IMR-90 (cell line): ENCODE measurements around the gene EIF3K. TPM values are rescaled to one million over a fixed set of nuclear protein-coding genes. Genes with fewer than 3 reads are reported as not detected.

Experiments used
- ATAC-seq: fragments of 200-7000 bp; cut with Tn5 transposase; 2 replicates; pipeline ENCODE4 v1.9.1; 2020; ENCODE audit warnings: low read depth, mild to moderate bottlenecking, moderate library complexity
- BruUV-seq: library from RNA; stranded (reverse); fragments of 400-500 nt; replicated peaks from 2 replicates; lab custom pipeline; 2021; lab: Mats Ljungman, UMichigan
- CTCF ChIA-PET: fragments of 300-600 bp; formaldehyde crosslinking; extraction: SDS; loops from one replicate; lab custom pipeline; 2021; ENCODE audit warnings: antibody characterized with exemption; lab: Yijun Ruan, JAX
- POLR2A ChIA-PET: fragments of 300-600 bp; sonication (Branson Sonifier 250); formaldehyde crosslinking; loops from one replicate; lab custom pipeline; 2022; ENCODE audit warnings: antibody characterized with exemption; ENCODE audit not compliant: unreplicated experiment; lab: Charles Lee
- DNase-seq: peaks from one replicate; pipeline ENCODE4 v3.0.0; 2013
- H2AFZ ChIP-seq: replicated peaks from 2 replicates; pipeline ENCODE3; 2013; ENCODE audit warnings: low read length, mild to moderate bottlenecking; ENCODE audit not compliant: poor library complexity
- H2AK5ac ChIP-seq: 2 replicates; pipeline ENCODE4 v1.6.1; 2013; ENCODE audit warnings: low read depth, low read length, inconsistent platforms
- H2AK9ac ChIP-seq: replicated peaks from 2 replicates; pipeline ENCODE3; 2013; ENCODE audit warnings: mild to moderate bottlenecking, low read depth, low read length, moderate library complexity; ENCODE audit not compliant: poor library complexity
- H2BK120ac ChIP-seq: 2 replicates; pipeline ENCODE4 v1.6.1; 2013; ENCODE audit warnings: low read depth, low read length, inconsistent platforms
- H2BK15ac ChIP-seq: 3 replicates; pipeline ENCODE4 v1.6.1; 2013; ENCODE audit warnings: low read depth, low read length, inconsistent platforms
- H2BK20ac ChIP-seq: 2 replicates; pipeline ENCODE4 v1.6.1; 2013; ENCODE audit warnings: low read depth, mild to moderate bottlenecking, inconsistent platforms, low read length, moderate library complexity
- H2BK5ac ChIP-seq: 2 replicates; pipeline ENCODE4 v1.6.1; 2013; ENCODE audit warnings: mild to moderate bottlenecking, low read depth, low read length, inconsistent platforms; ENCODE audit not compliant: poor library complexity, severe bottlenecking
- H3K14ac ChIP-seq: replicated peaks from 2 replicates; pipeline ENCODE4 v1.6.1; 2013; ENCODE audit warnings: low read depth, low read length, inconsistent platforms
- H3K18ac ChIP-seq: 2 replicates; pipeline ENCODE4 v1.6.1; 2013; ENCODE audit warnings: low read depth, low read length, control low read depth
- H3K23ac ChIP-seq: 2 replicates; pipeline ENCODE4 v1.6.1; 2013; ENCODE audit warnings: low read depth, low read length, inconsistent platforms
- H3K27ac ChIP-seq: 2 replicates; pipeline ENCODE4 v1.5.1; 2013; ENCODE audit warnings: mild to moderate bottlenecking, control low read depth, low read length; ENCODE audit not compliant: insufficient read depth
- H3K27me3 ChIP-seq: 2 replicates; pipeline ENCODE4 v1.6.1; 2013; ENCODE audit warnings: low read length; ENCODE audit not compliant: control insufficient read depth, insufficient read depth
- H3K36me3 ChIP-seq: 2 replicates; pipeline ENCODE4 v1.6.1; 2013; ENCODE audit warnings: low read length, mixed read lengths; ENCODE audit not compliant: control insufficient read depth, insufficient read depth
- H3K4ac ChIP-seq: 2 replicates; pipeline ENCODE4 v1.6.1; 2013; ENCODE audit warnings: low read depth, low read length, inconsistent platforms
- H3K4me1 ChIP-seq: 2 replicates; pipeline ENCODE4 v1.6.1; 2013; ENCODE audit warnings: low read length, mixed read lengths; ENCODE audit not compliant: control insufficient read depth, insufficient read depth
- H3K4me2 ChIP-seq: 2 replicates; pipeline ENCODE4 v1.6.1; 2013; ENCODE audit warnings: low read depth, mild to moderate bottlenecking, control low read depth, low read length, moderate library complexity
- H3K4me3 ChIP-seq: 2 replicates; pipeline ENCODE4 v1.5.1; 2013; ENCODE audit warnings: low read depth, mild to moderate bottlenecking, control low read depth, low read length, moderate library complexity; ENCODE audit not compliant: insufficient read depth
- H3K56ac ChIP-seq: 2 replicates; pipeline ENCODE4 v1.6.1; 2013; ENCODE audit warnings: low read length, inconsistent platforms; ENCODE audit not compliant: insufficient read depth; ENCODE audit errors: extremely low read depth
- H3K79me1 ChIP-seq, 2 experiments: 2 replicates each; pipeline ENCODE4 v1.6.1; 2013; ENCODE audit warnings: low read length in 2 of 2, inconsistent platforms in 1 of 2, low read depth in 1 of 2
- H3K9ac ChIP-seq: 2 replicates; pipeline ENCODE4 v1.6.1; 2013; ENCODE audit warnings: low read depth, low read length, control low read depth
- H3K9me1 ChIP-seq: 2 replicates; pipeline ENCODE4 v1.6.1; 2013; ENCODE audit warnings: low read length, inconsistent platforms; ENCODE audit not compliant: insufficient read depth
- H3K9me3 ChIP-seq: 2 replicates; pipeline ENCODE4 v1.6.1; 2013; ENCODE audit warnings: low read length; ENCODE audit not compliant: control insufficient read depth, insufficient read depth
- H4K20me1 ChIP-seq: 2 replicates; pipeline ENCODE4 v1.6.1; 2013; ENCODE audit warnings: low read length, inconsistent platforms; ENCODE audit not compliant: insufficient read depth
- H4K5ac ChIP-seq: 2 replicates; pipeline ENCODE4 v1.6.1; 2013; ENCODE audit warnings: mild to moderate bottlenecking, low read depth, low read length, control low read depth
- H4K8ac ChIP-seq, 2 experiments: 2 replicates each; pipeline ENCODE4 v1.6.1; 2013; ENCODE audit warnings: low read depth in 2 of 2, low read length in 2 of 2, control low read depth in 1 of 2, inconsistent platforms in 1 of 2
- H4K91ac ChIP-seq: 2 replicates; pipeline ENCODE4 v1.6.1; 2013; ENCODE audit warnings: low read depth, low read length, inconsistent platforms; ENCODE audit not compliant: insufficient read depth
- CEBPB ChIP-seq: IDR thresholded peaks from 2 replicates; pipeline ENCODE4 v1.6.1; 2012; ENCODE audit warnings: low read depth, low read length, improper control_type of control experiment
- CHD1 ChIP-seq: IDR thresholded peaks from 2 replicates; pipeline ENCODE4 v1.6.1; 2012; ENCODE audit warnings: low read depth, low read length, improper control_type of control experiment
- MAFK ChIP-seq: IDR thresholded peaks from 2 replicates; pipeline ENCODE4 v1.6.1; 2012; ENCODE audit warnings: low read depth, low read length, improper control_type of control experiment
- MAZ ChIP-seq: IDR thresholded peaks from 2 replicates; pipeline ENCODE4 v1.6.1; 2012; ENCODE audit warnings: low read depth, mild to moderate bottlenecking, low read length, improper control_type of control experiment, moderate library complexity, borderline replicate concordance
- MXI1 ChIP-seq: IDR thresholded peaks from 2 replicates; pipeline ENCODE4 v1.6.1; 2012; ENCODE audit warnings: low read depth, mild to moderate bottlenecking, low read length, moderate library complexity, borderline replicate concordance
- NFE2L2 ChIP-seq: fragments of 150-350 bp; IDR thresholded peaks from 2 replicates; pipeline ENCODE4 v1.6.1; 2016; ENCODE audit warnings: low read depth, mild to moderate bottlenecking, low read length
- RCOR1 ChIP-seq: IDR thresholded peaks from 2 replicates; pipeline ENCODE4 v1.6.1; 2012; ENCODE audit warnings: mild to moderate bottlenecking, low read length, improper control_type of control experiment; ENCODE audit not compliant: insufficient replicate concordance
- RFX5 ChIP-seq: IDR thresholded peaks from 2 replicates; pipeline ENCODE4 v1.8.0; 2012; ENCODE audit warnings: low read depth, mild to moderate bottlenecking, low read length, moderate library complexity
- WGBS, 2 experiments: methylation state at CpG; one replicate each; pipeline versions ENCODE4 v1.1.5 to v1.1.7; 2013; ENCODE audit warnings: missing lambda C conversion rate in 2 of 2; ENCODE audit not compliant: insufficient read length in 1 of 2; ENCODE audit errors: extremely low coverage in 2 of 2; 5-methylcytosine and 5-hydroxymethylcytosine counted together
- dilution Hi-C: fragments of 300-500 bp; cut with HindIII; formaldehyde crosslinking; loops from one replicate; pipeline ENCODE4 v1.14.3; 2018; ENCODE audit warnings: low sequenced_read_pairs; ENCODE audit not compliant: unreplicated experiment
- in situ Hi-C: fragments of 300-500 bp; cut with MboI; formaldehyde crosslinking; loops from 3 replicates; pipeline ENCODE4 v1.14.3; 2019; ENCODE audit warnings: low sequenced_read_pairs, inconsistent platforms, mixed read lengths
- intact Hi-C: fragments of 100-400 bp; cut with micrococcal nuclease; formaldehyde crosslinking; loops from 2 replicates; pipeline ENCODE4 v1.10.0; 2022
- polyA plus RNA-seq, 3 experiments: library from polyadenylated mRNA; depleted of rRNA; stranded (reverse); fragments of >200 nt; gene quantifications; 2 replicates each; pipeline ENCODE4 v1.2.3, GENCODE V29; 2012; ENCODE audit warnings: low replicate concordance in 1 of 3
- total RNA-seq: library from RNA; depleted of rRNA; stranded (reverse); fragments of >200 nt; gene quantifications from 2 replicates; pipeline ENCODE4 v1.2.3, GENCODE V29; 2012

EIF3K gene
- total and polyA plus RNA-seq, 2 of the 4 experiments (the other 2 are of a cell fraction) = 575 to 1,137 TPM

DNA sequence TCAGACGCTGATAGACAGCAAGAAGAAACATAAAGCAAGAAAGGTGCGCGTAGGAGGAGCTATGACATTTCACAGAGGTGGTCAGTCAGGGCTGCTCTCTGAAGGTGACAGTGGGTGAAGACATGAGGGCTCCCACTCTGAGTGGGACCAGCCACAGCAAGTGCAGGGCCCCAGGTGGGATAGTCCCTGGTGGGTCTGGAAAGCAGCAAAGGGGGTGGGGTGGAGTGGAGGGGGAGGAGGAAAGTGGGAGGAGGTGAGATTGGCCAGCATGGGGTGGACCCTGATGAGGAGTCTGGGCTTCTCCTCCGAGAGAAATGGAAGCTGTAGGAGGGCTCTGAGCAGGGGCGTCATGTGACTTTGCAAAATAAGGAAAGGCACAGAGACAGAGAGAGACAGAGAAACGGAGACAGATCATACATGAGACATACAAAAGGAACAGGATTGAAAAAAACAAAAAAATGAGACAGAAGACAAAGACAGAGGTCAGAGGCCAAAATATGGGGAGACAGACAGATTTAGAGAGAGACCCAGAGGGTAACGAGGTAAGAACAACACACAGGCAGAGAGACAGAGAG, 3.9 kb upstream of the EIF3K start:
- intact Hi-C loops (no loop called here), in situ Hi-C loops (no loop called here), dilution Hi-C loops (no loop called here)
- WGBS, 2 experiments = 43% methylated on average over 3 of the region's 7 CpGs; no CpG with 5 or more reads in 1 of the 2 experiments
- Histone ChIP-seq H3K4me2 (no peak overlapping the region), H2AK9ac (no peak overlapping the region), H3K36me3 (no peaks in the 10 kb centered on the region), H3K9ac (no peak overlapping the region), H2BK20ac (no peak overlapping the region), H4K91ac (no peak overlapping the region), H3K4me3 (no peak overlapping the region), H3K27me3 (no peaks in the 10 kb centered on the region; the same call in 1 of the 2 replicates), H3K23ac (no peak overlapping the region), H3K27ac (no peak overlapping the region), H4K20me1 (peaks cover 6% of the 10 kb centered on the region; the same call in 1 of the 2 replicates), H3K56ac (no peak overlapping the region), H3K4ac (no peak overlapping the region), H3K18ac (no peak overlapping the region), H2BK120ac (no peak overlapping the region), H4K8ac (no peak overlapping the region), H2BK15ac (no peak overlapping the region), H2AFZ (no peak overlapping the region), H4K5ac (no peak overlapping the region), H3K4me1 (peaks cover 6% of the 10 kb centered on the region; the same call in 1 of the 2 replicates), H3K79me1 (peaks cover 9 to 16% of the 10 kb centered on the region in 2 experiments; a peak in 3 of 4 replicates), H3K9me1 (peaks cover 4% of the 10 kb centered on the region), H3K9me3 (no peaks in the 10 kb centered on the region), H3K14ac (no peak overlapping the region), H2AK5ac (no peak overlapping the region), H2BK5ac (no peak overlapping the region)
- DNase-seq (no peak), ATAC-seq (no peak)
- CTCF ChIA-PET = no interaction called here
- no peak for TF ChIP-seq CEBPB
- TF ChIP-seq CHD1 = no peak
- no peak for TF ChIP-seq NFE2L2
- TF ChIP-seq RFX5 = no peak
- TF ChIP-seq MAFK = no peak
- no peak for TF ChIP-seq MAZ
- TF ChIP-seq RCOR1 = no peak
- no peak for TF ChIP-seq MXI1
- BruUV-seq = no TSS peak
- POLR2A ChIA-PET = no interaction called here
